HEK293T (cell line): ENCODE results near the gene GULP1.

Experiments used
- ARNT ChIP-seq: fragments of 450-650 bp; IDR thresholded peaks from 2 replicates; pipeline ENCODE4 v1.6.1; 2017; ENCODE audit warnings: mild to moderate bottlenecking
- BHLHE40 ChIP-seq: fragments of 450-650 bp; IDR thresholded peaks from 2 replicates; pipeline ENCODE4 v1.6.1; 2016; ENCODE audit warnings: mild to moderate bottlenecking, moderate library complexity, borderline replicate concordance
- CTBP1 ChIP-seq: fragments of 450-650 bp; IDR thresholded peaks from 2 replicates; pipeline ENCODE4 v1.6.1; 2016; ENCODE audit warnings: borderline replicate concordance
- ELF4 ChIP-seq: fragments of 450-650 bp; IDR thresholded peaks from 2 replicates; pipeline ENCODE4 v1.6.1; 2017; ENCODE audit warnings: antibody characterized with exemption
- FOXA1 ChIP-seq: fragments of 450-650 bp; IDR thresholded peaks from 2 replicates; pipeline ENCODE4 v1.6.1; 2016; ENCODE audit warnings: mild to moderate bottlenecking
- FOXK2 ChIP-seq: fragments of 450-650 bp; IDR thresholded peaks from 2 replicates; pipeline ENCODE4 v1.6.1; 2016; ENCODE audit warnings: mild to moderate bottlenecking
- FOXM1 ChIP-seq: fragments of 450-650 bp; IDR thresholded peaks from 2 replicates; pipeline ENCODE4 v1.6.1; 2017; ENCODE audit warnings: mild to moderate bottlenecking, borderline replicate concordance
- HDGF ChIP-seq: fragments of 450-650 bp; IDR thresholded peaks from 2 replicates; pipeline ENCODE4 v1.6.1; 2017; ENCODE audit warnings: antibody characterized with exemption, borderline replicate concordance
- L3MBTL2 ChIP-seq: fragments of 450-650 bp; conservative IDR thresholded peaks from 2 replicates; pipeline ENCODE4 v1.6.1; 2016; ENCODE audit warnings: mild to moderate bottlenecking
- SP1 ChIP-seq: fragments of 450-650 bp; IDR thresholded peaks from 2 replicates; pipeline ENCODE4 v1.6.1; 2017
- SUZ12 ChIP-seq: fragments of 450-650 bp; IDR thresholded peaks from 2 replicates; pipeline ENCODE4 v1.6.1; 2016; ENCODE audit warnings: mild to moderate bottlenecking
- TARDBP ChIP-seq: fragments of 450-650 bp; IDR thresholded peaks from 2 replicates; pipeline ENCODE4 v1.6.1; 2016
- ZNF384 ChIP-seq: fragments of 450-650 bp; IDR thresholded peaks from 2 replicates; pipeline ENCODE4 v1.6.1; 2016
- TF ChIP-seq, protein P1 (sequence below): fragments of 450-650 bp; IDR thresholded peaks from 2 replicates; pipeline ENCODE4 v1.6.1; 2016

DNA sequence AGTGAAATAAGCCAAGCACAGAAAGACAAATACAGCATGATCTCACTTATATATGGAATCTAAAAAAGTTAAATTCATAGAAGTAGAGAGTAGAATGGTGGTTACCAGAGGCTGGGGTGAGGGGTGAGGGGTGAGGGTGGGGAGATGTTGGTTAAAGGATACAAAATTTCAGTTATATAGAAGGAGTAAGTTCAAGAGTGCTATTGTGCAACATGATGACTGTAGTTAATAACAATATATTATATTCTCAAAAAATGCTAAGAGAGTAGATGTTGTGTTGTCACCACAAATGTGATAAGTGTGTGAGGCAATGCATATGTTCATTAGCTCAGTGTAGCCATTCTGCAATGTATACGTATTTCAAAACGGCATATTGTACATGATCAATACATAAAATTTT is 26.4 kb upstream of the GULP1 start:
- TF ChIP-seq SP1 (no peak), ARNT (no peak), FOXA1 (no peak), ELF4 (no peak), ZNF384 (no peak), FOXK2 (no peak), TARDBP (no peak), BHLHE40 (no peak), L3MBTL2 (no peak), FOXM1 (no peak), SUZ12 (no peak), HDGF (no peak), CTBP1 (no peak)
- TF ChIP-seq, protein P1, sequence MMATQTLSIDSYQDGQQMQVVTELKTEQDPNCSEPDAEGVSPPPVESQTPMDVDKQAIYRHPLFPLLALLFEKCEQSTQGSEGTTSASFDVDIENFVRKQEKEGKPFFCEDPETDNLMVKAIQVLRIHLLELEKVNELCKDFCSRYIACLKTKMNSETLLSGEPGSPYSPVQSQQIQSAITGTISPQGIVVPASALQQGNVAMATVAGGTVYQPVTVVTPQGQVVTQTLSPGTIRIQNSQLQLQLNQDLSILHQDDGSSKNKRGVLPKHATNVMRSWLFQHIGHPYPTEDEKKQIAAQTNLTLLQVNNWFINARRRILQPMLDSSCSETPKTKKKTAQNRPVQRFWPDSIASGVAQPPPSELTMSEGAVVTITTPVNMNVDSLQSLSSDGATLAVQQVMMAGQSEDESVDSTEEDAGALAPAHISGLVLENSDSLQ: no peak
